Loucy (cell line): ENCODE data around the gene PHOSPHO2.

Source experiments
- EZH2phosphoT487 ChIP-seq: fragments of 200-600 bp; IDR thresholded peaks from 2 replicates; pipeline ENCODE4 v1.6.1; 2018; ENCODE audit warnings: antibody characterized with exemption, mild to moderate bottlenecking, moderate library complexity, borderline replicate concordance
- TF ChIP-seq, protein P1 (sequence below): fragments of 200-600 bp; sonication (generic); conservative IDR thresholded peaks from 2 replicates; pipeline ENCODE4 v1.5.1; 2014; ENCODE audit warnings: mild to moderate bottlenecking, antibody characterized with exemption, low read length

- no peak for TF ChIP-seq EZH2phosphoT487
- TF ChIP-seq, protein P1, sequence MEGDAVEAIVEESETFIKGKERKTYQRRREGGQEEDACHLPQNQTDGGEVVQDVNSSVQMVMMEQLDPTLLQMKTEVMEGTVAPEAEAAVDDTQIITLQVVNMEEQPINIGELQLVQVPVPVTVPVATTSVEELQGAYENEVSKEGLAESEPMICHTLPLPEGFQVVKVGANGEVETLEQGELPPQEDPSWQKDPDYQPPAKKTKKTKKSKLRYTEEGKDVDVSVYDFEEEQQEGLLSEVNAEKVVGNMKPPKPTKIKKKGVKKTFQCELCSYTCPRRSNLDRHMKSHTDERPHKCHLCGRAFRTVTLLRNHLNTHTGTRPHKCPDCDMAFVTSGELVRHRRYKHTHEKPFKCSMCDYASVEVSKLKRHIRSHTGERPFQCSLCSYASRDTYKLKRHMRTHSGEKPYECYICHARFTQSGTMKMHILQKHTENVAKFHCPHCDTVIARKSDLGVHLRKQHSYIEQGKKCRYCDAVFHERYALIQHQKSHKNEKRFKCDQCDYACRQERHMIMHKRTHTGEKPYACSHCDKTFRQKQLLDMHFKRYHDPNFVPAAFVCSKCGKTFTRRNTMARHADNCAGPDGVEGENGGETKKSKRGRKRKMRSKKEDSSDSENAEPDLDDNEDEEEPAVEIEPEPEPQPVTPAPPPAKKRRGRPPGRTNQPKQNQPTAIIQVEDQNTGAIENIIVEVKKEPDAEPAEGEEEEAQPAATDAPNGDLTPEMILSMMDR = no peak
Measured at GRCh38 chr2:169661265-169661664, 33.0 kb upstream of the PHOSPHO2 start.
